OCI-LY1 (cell line): ENCODE results near the gene SMCO2.

Experiments
- EZH2 ChIP-seq: fragments of 200-600 bp; sonication (generic), shearing (Covaris generic); IDR thresholded peaks from 2 replicates; pipeline ENCODE4 v1.8.0; 2017; ENCODE audit warnings: borderline replicate concordance, mixed run types, mild to moderate bottlenecking, antibody characterized with exemption, low read length, moderate library complexity, mixed read lengths
- TF ChIP-seq, protein P1 (sequence below): fragments of 200-600 bp; sonication (generic), shearing (Covaris generic); IDR thresholded peaks from 2 replicates; pipeline ENCODE4 v1.5.1; 2017; ENCODE audit warnings: mild to moderate bottlenecking, antibody characterized with exemption, low read length, moderate library complexity, mixed read lengths

DNA sequence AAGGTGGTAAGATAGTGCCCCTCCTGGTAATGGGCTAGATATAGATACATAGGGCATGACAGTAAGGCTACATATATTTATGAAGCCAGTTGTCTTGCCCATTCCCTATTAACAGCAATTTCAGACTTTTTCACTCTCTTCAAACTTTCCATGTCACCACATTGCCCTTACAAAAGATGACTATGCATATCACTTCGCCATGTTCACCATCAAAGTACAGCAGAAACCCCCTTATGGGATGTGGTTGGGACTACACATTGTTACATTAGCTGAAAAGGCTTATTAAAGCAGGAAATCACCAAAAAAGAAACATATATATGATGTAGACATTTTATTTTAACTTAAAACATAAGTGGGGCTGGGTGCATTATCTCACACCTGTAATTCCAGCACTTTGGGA lies 9.8 kb upstream of the SMCO2 start:
- TF ChIP-seq, protein P1, sequence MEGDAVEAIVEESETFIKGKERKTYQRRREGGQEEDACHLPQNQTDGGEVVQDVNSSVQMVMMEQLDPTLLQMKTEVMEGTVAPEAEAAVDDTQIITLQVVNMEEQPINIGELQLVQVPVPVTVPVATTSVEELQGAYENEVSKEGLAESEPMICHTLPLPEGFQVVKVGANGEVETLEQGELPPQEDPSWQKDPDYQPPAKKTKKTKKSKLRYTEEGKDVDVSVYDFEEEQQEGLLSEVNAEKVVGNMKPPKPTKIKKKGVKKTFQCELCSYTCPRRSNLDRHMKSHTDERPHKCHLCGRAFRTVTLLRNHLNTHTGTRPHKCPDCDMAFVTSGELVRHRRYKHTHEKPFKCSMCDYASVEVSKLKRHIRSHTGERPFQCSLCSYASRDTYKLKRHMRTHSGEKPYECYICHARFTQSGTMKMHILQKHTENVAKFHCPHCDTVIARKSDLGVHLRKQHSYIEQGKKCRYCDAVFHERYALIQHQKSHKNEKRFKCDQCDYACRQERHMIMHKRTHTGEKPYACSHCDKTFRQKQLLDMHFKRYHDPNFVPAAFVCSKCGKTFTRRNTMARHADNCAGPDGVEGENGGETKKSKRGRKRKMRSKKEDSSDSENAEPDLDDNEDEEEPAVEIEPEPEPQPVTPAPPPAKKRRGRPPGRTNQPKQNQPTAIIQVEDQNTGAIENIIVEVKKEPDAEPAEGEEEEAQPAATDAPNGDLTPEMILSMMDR = no peak
- no peak for TF ChIP-seq EZH2
